Measurements from ENCODE around the gene RPL7L1.
"Not testable (repeated sequence)": the region's sequence is repeated elsewhere in the genome, so short reads cannot be mapped to it uniquely, and the experiment has no call there.

RPL7L1 gene

DNA sequence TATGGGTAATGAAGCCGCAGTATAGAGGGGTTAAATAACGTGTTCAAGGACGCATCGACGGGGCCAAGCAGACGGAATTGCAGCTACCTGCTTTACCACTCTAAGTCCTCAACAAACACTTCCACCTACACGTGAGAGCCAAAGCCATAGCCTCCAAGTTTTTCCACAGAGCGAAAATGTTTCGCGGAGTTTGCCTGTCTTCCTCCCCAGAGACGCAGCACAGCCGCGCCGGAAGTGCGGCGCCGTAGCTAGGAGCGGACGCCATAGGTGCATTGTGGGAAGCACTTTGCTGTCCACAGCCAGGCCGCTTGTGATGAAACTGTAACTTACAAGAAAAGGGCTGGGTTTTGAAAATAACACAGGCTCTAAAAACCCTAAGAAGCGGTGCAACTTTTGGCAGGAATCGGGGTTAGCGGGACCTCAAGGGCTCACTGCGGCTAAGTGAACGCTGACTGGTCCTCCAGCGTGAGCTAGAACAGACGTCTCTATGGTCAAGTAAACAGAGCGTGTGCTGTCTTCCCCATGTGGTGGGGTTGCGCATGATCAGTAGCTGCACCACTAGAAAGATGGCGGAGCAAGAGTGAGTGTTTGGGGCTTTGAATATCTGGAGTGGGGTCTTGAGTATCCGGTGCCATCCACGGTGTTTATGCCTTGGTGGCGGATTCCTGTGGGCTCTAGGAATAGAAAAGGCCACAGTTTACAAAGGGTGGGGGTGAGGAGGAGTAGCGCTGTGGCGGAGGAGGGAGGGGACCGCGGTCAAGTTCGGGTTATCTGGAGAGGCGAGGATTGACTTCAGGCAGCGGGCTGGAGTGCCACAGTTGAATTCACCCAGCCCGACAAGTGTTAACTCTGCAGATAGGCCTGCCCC lies at the start of gene RPL7L1:
Gene RPL7L1 (plus strand): TSS at position 245 of the 868 bp plus-strand sequence. CDS start 295 bp downstream, at position 540.
- ATAC-seq, result peak; percentile 94

DNA sequence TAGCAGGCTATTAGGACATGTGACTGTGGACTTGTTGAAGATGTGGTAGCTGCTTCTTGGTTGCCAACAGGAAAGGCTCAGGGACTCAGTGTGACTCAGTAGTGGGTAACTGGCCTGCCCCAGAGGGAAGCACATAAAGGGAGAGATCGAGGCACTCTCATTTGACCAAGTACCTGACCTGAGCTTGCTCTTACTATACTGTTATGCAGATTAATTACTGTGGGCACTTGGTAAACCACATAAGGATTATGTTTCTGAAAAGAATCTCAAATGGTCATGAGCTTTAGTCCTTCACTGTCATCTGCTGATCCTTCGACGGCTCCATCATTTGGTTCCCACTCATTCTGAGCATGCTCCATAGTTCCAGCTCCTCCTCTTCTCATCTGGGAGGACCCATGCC lies 48.2 kb upstream of the RPL7L1 start:
- no peak for ATAC-seq

DNA sequence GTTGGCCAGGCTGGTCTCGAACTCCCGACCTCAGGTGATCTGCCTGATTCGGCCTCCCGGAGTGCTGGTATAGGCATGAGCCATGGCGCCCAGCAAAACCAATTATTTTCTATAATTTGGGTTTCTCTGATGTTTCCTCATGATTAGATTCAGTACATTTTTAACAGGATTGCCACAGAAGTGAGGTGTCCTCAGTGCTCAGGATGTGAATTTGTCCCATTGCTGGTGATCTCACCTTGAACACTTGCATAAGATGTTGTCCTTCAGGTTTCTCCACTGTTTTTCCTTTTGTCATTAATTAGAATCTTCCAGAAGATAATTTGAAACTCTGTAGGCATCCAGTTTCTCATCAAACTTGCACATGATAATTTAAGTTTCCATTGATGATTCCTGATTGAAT lies 45.4 kb upstream of the RPL7L1 start:
- ATAC-seq, result no peak

DNA sequence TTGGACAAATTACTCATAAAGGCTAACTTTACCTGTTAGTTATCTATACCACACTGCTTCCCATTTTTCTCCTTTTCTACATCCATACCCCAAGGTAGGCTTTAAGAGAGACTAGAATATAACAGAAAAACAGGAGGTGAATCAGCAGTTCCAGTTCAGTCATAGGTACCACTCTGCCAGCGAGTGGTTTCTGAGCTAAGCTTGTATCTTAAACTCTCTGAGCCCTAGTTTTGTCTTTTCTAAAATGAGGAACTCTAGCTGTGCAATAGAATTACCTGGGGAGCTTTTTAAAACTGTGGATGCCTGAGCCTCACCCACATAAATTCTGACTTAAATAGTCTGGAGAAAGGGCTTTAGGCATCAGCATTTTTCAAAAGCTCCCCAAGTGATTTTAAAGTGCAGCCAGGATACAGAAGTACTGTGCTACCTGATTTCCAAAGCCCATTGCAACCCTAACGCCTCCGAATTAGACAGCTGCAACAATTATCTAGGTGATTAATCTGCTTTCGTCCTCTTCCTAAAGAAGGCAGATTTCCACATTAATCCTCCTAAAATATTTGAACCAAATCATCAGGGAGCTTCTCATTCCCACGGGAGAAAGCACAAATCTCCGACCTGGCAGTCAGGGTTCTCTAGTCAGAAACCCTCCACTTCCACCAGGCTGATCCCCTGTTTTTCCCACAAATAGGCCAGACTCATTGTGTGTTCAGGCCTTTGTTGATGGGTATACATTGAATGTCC lies 37.4 kb upstream of the RPL7L1 start:
- no peak for ATAC-seq

DNA sequence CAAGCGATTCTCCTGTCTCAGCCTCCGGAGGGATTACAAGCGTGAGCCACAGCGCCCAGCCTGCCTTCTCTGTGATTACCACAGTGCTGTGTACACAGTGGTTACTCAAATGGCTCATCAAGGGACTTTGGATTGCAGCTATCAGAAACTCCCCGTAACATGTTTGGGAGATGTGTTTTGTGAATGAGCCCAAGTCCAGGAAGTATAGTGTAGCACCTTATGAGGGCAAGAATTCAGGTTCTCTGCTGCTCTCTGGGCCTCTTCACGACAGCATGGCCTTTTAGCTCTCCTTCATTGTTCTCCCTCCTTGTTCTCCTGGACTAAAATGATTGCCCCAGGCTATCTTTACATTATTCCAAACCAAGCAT lies 34.1 kb upstream of the RPL7L1 start:
- no peak for ATAC-seq

DNA sequence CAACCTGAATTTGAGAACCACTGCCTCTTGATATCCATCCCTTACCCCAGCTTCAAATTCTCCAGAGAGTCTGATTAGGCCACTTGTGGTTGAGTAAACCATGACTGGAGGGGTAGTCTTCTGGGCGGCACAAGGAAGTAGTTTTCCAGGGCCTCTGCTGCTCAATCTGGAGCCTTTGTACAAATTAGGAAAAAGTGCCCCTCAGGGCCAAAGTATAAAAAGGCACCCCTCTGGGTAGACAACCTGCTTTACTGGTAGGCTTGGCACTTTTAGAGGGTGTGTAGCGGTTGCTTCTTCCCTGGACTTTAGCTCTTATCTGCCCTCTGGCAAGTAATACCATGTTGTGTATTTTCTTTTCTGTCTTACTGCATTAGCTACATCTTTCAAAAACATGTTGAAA lies 32.9 kb upstream of the RPL7L1 start:
- no peak for ATAC-seq

DNA sequence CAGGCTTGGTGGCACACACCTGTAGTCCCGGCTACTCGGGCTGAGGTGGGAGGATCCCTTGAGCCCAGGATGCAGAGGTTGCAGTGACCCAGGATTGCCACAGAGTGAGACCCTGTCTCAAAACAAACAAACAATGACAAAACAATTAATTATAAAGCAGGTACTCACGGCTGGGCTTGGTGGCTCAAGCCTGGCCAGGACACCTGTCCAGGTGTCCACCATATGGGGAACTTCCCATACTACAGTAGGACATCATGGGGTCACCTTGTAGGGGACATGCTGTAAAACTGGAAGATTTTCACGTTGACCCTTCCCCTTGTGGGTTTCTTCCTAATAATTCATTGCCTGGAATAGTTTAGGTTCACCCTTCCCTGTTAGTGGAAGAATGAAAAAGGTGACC lies 30.7 kb upstream of the RPL7L1 start:
- no peak for ATAC-seq

DNA sequence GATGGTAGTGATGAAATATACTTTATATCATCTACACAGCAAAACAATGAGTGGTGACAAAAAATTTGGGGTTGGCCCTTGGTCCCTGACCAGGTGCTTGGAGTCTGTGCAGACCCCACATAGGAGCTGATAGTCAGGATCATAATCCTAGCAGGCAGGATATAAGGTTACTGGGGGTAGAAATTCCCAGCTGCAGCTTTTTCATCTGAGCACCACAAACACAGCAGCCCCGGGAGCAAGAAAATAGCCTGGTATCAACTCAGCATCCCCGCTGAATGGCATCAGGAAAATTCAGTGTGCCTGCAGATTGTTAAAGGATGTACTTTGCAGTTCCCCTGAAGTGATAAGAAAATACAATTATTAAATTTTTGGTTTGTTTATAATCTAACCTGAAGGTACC lies 27.8 kb upstream of the RPL7L1 start:
- ATAC-seq, result no peak

DNA sequence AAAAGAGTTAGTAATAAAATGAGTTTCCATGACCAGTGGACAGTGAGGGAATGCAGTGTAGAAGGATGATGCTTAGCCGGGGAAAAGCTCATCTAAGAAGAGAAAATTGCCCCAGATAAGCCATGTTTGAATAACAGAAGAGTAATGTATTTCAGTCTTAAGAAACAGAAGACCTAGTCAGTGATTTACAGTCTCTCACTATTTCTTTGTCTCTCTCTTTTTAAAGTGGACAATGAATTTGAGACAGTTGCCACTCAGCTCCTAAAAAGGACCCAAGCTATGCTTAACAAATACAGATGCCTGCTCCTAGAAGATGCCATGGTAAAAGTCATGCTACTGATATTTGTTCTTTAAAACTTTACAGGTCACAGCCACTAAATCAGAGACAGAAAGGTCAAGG lies 19.4 kb upstream of the RPL7L1 start:
- ATAC-seq, result no peak

DNA sequence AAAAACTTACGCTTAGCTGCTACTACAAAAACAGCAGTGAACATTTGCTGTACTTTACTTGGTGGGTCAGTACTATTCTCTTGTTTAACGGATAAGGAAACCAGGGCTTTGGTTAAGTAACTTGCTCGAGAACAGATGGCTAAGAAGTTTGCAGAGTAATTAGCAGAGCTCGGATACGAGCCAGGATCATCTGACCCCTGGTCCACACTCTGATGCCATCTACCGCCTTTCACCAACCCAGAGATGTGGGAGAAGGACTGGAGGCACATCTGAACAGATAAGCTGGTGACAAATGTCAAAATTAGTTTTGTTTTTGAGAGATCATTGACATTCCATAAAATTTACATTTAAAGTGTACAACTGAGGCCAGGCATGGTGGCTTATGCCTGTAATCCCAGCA lies 18.9 kb upstream of the RPL7L1 start:
- ATAC-seq, result no peak

DNA sequence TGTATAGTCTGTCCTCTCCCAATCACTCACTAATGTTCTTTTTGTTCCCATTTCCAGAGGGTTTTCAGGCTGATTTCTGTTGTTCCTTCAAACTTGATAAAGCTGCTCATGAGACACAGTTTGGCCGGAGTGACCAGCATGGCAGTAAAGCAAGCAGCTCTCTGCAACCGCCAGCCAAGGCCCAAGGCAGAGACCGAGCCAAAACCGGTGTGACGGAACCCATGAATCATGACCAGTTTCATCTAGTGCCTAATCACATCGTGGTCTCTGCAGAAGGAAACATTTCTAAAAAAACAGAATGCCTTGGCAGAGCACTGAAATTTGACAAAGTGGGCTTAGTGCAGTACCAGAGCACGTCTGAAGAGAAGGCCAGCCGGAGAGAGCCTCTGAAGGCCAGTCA lies 14.8 kb upstream of the RPL7L1 start:
- no peak for ATAC-seq

DNA sequence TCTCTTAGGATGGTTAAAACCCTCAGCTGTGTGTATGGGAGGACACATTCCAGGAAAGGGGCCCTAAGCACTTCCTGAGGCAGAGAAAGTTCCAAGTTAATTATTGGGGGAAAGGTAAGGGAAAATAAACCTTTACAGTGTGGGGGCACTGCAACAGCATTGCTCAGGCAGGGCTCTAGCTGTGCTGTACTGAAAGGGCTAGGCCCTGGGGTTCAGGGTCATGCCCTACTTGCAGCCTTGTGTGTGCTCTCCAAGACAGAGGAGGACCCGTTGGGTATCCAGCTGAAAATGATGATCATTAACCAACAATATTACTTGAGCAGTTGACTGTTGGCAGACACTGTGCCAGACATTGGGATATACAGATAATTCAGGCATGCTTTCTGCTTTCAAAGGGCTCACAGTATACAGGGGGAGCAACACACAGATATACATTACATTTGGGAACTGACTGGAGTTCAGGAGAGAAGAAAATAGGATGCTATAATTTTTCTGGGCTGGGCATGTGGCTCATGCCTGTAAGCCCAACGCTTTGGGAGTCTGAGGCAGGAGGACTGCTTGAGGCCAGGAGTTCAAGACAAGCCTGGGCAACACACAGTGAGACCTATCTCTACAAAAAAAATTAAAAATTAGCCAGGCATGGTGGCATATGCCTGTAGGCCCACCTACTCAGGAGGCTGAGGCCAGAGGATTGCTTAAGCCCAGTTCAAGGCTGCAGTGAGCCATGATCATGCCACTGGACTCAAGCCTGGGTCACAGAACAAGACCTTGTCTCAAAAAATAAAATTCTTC lies 9.1 kb upstream of the RPL7L1 start:
- ATAC-seq, result no peak

DNA sequence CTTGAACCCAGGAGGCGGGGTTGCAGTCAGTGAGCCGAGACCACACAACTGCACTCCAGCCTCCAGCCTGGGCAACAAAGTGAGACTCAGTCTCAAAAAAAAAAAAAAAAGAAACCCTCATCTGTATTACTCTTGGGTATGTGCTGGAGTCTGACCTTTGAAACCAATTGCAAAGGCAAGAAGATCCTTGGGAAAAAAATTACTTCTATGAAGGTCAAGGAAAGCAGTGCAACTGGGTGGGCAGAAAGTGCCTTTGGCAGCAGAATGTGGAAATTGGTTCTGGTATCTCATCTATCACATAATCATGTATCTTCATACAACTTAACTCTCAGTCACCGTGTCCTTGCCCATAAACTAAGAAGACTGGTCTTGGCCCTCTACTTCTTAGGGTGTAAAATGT lies 7.7 kb upstream of the RPL7L1 start:
- no peak for ATAC-seq

DNA sequence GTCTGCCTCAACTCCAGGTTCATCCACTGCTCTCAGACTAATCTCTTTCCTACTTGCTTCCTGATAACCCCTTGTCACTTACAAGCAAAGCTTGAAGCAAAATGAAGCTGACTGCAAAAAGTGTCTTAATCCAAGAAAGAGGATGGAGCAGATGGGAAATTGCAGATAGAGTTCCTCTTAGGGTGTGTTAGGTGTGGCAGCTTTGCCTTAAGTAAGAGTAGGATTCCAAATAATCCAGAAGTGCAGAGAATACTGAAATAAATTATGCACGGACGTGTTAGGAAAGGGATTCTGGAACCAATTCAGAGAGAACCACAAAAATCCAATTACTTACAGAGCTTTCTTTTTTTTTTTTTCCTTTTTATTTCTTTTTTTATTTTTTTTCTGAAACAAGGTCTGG lies 6.1 kb upstream of the RPL7L1 start:
- ATAC-seq, result no peak

DNA sequence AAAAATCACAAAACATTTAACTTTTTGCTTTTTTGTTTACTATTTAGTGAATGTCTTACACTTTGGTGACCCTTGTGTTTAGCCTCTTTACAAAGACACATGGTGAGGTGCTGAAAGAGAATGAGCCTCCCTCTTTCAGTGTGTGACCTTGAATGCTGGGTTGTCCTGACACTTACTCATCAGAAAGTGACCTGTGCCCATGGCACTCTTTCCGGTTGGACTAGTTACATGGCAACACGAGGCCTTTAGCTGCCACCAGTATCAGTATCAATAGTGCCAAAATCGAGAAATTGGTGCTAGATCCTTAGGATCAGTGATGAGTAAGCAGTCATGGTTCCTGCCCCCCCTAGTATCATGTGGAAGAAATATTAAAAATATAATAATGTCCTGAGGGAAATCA lies 1.7 kb upstream of the RPL7L1 start:
- no peak for ATAC-seq

DNA sequence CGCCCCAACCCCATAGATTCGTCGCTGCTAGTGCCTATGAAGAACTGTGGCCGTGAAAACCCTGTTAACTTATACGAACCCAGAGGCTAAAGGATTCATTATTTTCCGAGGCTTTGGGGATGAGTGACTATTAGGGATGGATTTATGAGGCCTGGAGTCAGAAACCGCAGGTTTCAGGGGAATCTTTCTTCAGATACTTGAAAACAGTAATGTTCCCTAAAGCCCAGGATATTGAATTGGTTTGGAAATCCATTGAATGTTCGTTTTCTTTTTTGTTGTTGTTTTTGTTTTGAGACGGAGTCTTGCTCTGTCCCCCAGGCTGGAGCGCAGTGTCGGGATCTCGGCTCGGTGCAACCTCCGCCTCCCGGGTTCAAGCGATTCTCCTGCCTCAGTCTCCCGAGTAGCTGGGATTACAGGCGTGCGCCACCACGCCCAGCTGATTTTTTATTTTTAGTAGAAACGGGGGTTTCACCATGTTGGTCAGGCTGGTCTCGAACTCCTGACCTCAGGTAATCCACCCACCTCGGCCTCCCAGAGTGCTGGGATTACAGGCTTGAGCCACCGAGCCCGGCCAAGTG lies 913 bp downstream of the RPL7L1 start:
- not testable (repeated sequence) for ATAC-seq

DNA sequence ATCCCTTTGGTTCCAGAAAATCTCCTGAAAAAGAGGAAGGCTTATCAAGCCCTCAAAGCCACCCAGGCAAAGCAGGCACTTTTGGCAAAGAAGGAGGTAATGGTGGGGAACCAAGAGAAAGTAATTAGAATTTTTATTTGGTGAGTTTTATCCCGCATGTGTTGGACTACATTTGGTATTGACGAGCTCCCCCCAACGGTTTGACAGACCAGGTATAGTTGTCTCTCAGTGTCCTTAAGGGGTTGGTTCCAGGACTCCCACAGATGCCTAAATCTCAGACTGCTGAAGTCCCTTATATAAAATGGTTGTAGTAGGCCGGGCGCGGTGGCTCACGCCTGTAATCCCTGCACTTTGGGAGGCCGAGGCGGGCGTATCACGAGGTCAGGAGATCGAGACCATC lies 1.5 kb downstream of the RPL7L1 start:
- not testable (repeated sequence) for ATAC-seq

DNA sequence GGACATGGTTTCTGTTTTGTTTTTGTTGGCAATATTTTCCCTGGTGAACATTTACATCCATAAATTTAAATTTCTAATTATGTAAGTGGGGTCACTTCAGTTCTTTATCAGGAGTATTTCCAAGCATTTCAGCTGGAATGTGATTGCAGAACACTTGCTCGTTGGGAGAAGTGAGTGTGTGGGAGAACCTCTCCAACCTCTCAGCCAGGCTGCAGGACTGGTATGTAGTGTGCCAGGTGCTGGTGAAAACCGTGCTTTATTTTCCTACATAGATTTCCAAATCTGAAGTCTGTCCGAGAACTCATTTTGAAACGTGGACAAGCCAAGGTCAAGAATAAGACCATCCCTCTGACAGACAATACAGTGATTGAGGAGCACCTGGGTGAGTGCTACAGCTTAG lies 6.3 kb downstream of the RPL7L1 start:
- no peak for ATAC-seq

DNA sequence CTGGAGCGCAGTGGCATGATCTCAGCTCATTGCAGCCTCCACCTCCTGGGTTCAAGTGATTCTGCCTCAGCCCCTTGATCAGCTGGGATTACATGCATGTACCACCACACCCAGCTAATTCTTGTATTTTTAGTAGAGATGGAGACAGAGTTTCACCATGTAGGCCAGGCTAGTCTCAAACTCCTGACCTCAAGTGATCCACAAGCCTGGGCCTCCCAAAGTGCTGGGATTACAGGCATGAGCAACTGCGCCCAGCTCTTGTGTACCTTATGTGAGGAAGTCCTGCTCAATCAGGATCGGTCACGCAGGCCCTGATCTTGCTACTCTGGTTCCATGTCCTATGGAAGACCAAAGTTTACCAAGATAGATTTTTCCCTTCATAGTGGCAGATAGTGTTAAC lies 8.8 kb downstream of the RPL7L1 start:
- ATAC-seq, result not testable (repeated sequence)

DNA sequence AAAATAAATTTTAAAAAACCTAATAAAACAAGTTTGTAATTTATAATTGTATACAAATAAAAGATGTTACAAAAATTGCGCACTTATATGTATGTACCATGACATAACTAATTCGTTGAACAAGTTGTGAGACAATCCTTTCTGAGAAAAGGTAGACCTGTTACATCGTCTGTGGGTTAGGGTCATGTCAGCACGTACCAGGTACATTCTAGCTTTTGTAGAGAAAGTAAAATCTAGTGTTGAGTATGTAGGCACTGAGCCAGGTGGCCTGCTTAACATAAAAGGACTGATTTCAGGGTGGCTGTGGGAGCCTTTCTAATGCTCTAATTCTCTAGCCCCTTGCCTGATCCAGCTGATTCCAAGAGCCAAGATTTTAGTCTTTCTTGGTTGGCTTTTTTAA lies 10.4 kb downstream of the RPL7L1 start:
- peak; percentile 18 to 32 for ATAC-seq

DNA sequence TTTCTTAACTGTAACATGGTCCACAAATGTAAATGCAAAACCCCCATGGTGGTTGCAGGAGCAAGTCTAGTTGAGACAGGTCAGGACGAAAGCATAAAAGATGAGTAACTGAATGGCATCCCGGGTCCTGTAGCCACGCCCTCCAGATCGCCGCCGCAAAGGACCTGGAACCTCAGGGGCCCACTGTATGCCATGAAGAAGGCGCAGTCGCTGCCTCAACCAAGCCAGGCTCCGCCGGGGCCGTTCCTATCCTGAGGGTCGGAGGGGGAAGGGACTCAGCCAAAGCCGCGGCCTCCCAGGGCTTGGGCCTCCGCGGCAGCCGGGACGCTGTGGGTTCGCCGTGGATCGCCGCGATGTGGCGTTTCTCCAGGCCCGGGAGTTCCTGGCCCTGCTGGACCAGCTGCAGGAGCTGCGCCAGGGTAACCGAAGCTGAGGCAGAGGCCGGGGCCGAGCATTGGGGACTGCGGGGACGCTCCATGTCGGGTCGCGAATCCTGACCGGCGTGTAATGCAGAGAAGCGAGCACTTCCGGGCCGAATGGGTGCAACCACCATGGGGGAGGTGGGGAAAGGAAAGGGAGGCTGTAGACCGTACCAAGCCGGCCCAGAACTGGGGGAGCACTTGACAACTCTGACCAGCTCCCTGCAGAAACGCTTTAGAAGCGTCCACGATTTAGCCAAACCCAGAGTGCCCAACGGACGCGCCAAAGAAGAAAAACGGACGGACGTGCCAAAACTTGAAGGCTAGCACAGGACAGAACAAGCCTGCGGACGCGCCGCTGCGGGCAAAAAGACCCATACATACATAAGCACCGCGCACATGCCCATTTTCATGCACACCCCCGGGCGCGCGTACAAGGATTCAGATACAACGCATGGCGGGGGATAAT lies 11.1 kb downstream of the RPL7L1 start:
- ATAC-seq, result peak; percentile 94

DNA sequence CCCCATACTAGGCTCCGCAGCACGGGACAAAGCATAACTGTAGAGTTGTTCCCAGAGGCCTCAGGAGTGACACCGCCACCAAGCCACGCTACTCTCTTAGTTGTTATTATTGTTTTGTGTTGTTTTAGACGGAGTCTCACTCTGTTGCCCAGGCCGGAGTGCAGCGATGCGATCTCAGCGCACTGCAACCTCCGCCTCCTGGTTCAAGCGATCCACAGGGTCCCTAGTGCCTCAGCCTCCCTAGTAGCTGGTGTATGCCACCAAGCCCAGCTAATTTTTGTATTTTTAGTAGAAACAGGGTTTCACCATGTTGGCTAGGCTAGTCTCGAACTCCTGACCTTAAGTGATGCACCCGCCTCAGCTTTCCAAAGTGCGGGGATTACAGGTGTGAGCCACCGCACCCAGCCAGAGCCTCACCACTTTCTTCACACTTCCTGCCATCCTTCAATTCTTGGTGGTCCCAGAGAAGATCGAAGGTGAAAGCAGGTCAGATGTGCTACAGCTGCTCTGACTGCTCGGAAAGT lies 11.8 kb downstream of the RPL7L1 start:
- ATAC-seq, result no peak

All from activated CD4-positive, CD25-positive, alpha-beta regulatory T cell treated with anti-CD3 and anti-CD28 coated beads, Interleukin-2, amount 50 U/mL, for 24 hours (primary cell).